Measurements from ENCODE around the gene CAMK1. TPM values are rescaled to one million over a fixed set of nuclear protein-coding genes. Genes with fewer than 3 reads are reported as not detected.
A peak's percentile ranks its signal among the peaks of the same experiment; 100 is the strongest.

CAMK1 gene
- total and polyA plus RNA-seq, 5 experiments from 2014 or later: 0.17 to 1.1 (median 0.96) TPM

DNA sequence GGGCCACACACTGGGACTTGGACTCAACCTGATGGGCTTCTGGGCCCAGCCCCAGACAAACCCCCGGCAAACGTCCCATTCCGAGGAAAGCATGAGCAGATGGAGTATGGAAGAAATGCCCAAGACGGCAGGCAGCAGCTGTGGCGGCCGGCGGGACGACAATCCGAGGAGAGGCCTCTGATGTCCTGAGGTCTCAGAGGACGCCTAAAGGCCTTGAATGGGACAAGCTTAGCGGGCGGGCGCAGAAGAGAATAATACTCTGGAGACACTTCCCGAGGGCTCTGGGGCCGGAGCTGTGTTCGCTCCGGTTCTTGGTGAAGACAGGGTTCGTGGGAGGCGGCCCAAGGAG lies 20.5 kb downstream of the CAMK1 start:
- Mint-ChIP-seq H3K4me1 (peaks cover 19 to 43% (median 41%) of the 10 kb centered on the region in 4 donors), H3K9me3 (no peaks in the 10 kb centered on the region), H3K27me3 (no peaks in the 10 kb centered on the region), H3K27ac (peak overlapping the region; percentile 90 to 98 (median 93)), H3K36me3 (peaks cover 0 to 62% (median 4%) of the 10 kb centered on the region in 3 donors), H3K4me3 (peak overlapping the region; percentile 91 to 99 (median 96))
- DNase-seq: no peak
- no peak for ATAC-seq
- POLR2A ChIA-PET: interaction anchor here (0.6 to 5.5 kb wide), 8 partner anchors 9 to 184 kb away, joined by 3 to 52 read pairs (median 4); partner anchors contain the start of genes ARPC4, BRPF1, CRELD1 and JAGN1

DNA sequence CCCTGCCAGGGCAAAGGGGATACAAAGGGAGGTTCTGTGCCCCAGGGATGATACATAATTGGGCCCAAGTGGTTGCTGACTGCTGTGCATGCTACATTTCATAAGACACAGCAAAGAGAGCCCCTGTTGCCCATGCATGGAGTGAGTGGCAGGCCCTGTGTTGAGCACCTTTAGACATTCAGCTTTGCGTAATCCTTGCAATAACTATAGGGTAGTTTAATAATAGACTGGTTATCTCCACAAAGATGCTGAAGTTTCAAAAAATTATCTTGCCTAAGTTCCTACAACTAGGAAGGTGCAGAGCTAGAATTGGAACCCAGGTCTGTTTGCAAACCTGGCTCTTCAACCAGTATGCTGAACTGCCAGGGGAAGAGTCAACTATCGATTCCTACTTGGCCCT lies 21.7 kb downstream of the CAMK1 start:
- H3K4me1 Mint-ChIP-seq: peaks cover 19 to 36% (median 32%) of the 10 kb centered on the region in 4 donors
- POLR2A ChIA-PET: interaction anchor here (5.5 kb wide), 1 partner anchor 15 kb away, joined by 52 read pairs; the partner anchor contains the start of gene BRPF1
- ATAC-seq (no peak), DNase-seq (no peak)
- peak overlapping the region in 2 of 10 donors; percentile 39 to 40 for H3K4me3 Mint-ChIP-seq
- no peaks in the 10 kb centered on the region for H3K27me3 Mint-ChIP-seq
- H3K36me3 Mint-ChIP-seq: peaks cover 0 to 66% (median 6%) of the 10 kb centered on the region in 3 donors
- H3K9me3 Mint-ChIP-seq: no peaks in the 10 kb centered on the region
- peak overlapping the region in 3 of 10 donors; percentile 38 to 62 (median 44) for H3K27ac Mint-ChIP-seq

DNA sequence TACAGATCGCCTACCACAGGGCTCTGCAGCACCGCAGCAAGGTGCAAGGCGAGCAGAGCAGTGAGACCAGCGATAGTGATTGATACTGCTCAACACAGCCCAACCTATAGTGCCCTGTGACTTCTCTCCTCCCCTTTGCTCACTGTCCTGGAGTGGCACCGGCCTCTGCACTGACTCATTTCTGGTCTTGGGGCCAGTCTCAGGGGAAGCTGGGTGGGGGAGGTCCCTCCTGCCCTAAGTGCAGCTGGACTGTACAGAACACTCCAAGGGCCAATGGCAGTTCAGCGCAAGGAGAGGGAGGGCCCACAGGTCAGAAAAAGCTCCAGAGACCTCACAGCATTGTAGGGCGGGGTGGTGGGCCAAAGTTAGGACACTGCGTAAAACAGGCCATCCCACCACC lies 22.5 kb downstream of the CAMK1 start:
- Mint-ChIP-seq H3K36me3 (peaks cover 0 to 69% (median 6%) of the 10 kb centered on the region in 3 donors), H3K4me1 (peaks cover 19 to 37% (median 32%) of the 10 kb centered on the region in 4 donors), H3K4me3 (no peak overlapping the region), H3K27ac (peak overlapping the region in 1 of 10 donors; percentile 29), H3K27me3 (no peaks in the 10 kb centered on the region), H3K9me3 (no peaks in the 10 kb centered on the region)
- ATAC-seq (no peak), DNase-seq (no peak)
- POLR2A ChIA-PET: interaction anchor here (5.5 kb wide), 1 partner anchor 14 kb away, joined by 52 read pairs; the partner anchor contains the start of gene BRPF1

DNA sequence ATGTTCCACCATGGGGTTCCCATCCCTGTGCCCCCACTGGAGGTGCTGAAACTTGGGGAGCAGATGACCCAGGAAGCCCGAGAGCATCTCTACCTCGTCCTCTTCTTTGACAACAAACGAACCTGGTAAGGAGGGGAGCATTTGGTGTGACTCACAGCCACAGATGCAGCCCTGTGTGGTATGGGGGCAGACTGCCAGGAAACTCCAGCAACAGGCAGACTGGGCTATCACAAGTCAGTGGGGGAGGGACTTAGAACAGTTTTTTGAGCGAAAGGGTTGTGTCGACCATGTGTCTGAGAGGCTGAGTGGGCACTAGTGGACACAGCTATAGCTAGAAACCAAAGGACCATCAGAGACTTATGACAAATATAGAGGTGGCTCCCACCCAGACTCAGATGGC lies 23.4 kb downstream of the CAMK1 start:
- H3K36me3 Mint-ChIP-seq: peaks cover 0 to 72% (median 6%) of the 10 kb centered on the region in 3 donors
- no peaks in the 10 kb centered on the region for H3K9me3 Mint-ChIP-seq
- peaks cover 14 to 31% (median 24%) of the 10 kb centered on the region in 4 donors for H3K4me1 Mint-ChIP-seq
- H3K27me3 Mint-ChIP-seq: no peaks in the 10 kb centered on the region
- DNase-seq: no peak
- ATAC-seq: no peak
- POLR2A ChIA-PET: interaction anchor here (1.0 to 1.9 kb wide), 2 partner anchors 15 to 46 kb away, joined by 3 to 14 read pairs; partner anchors contain the start of genes ARPC4 and BRPF1
- no peak overlapping the region for H3K4me3 Mint-ChIP-seq
- peak overlapping the region in 2 of 10 donors; percentile 7 to 73 for H3K27ac Mint-ChIP-seq

DNA sequence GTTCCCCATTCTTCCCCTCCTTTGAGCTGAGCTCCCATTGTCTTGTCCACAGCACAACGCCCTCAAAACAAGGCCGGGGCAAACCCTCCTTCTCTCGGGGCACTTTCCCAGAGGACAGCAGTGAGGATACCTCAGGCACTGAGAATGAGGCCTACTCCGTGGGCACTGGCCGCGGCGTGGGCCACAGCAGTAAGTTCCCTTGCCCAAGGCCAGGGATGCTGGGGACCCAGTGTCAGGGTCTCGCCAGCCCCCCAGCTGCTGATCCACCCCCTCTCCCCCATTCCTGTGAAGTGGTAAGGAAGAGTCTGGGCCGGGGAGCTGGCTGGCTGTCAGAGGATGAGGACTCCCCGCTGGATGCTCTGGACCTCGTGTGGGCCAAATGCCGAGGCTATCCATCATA lies 24.2 kb downstream of the CAMK1 start:
- POLR2A ChIA-PET: interaction anchor here (1.0 to 1.9 kb wide), 2 partner anchors 14 to 47 kb away, joined by 3 to 14 read pairs; partner anchors contain the start of genes ARPC4 and BRPF1
- DNase-seq: no peak
- H3K27me3 Mint-ChIP-seq: no peaks in the 10 kb centered on the region
- no peak for ATAC-seq
- H3K27ac Mint-ChIP-seq: no peak overlapping the region
- H3K36me3 Mint-ChIP-seq: peaks cover 0 to 80% (median 8%) of the 10 kb centered on the region in 3 donors
- H3K4me3 Mint-ChIP-seq: no peak overlapping the region
- H3K9me3 Mint-ChIP-seq: no peaks in the 10 kb centered on the region
- peaks cover 12 to 22% (median 16%) of the 10 kb centered on the region in 4 donors for H3K4me1 Mint-ChIP-seq

DNA sequence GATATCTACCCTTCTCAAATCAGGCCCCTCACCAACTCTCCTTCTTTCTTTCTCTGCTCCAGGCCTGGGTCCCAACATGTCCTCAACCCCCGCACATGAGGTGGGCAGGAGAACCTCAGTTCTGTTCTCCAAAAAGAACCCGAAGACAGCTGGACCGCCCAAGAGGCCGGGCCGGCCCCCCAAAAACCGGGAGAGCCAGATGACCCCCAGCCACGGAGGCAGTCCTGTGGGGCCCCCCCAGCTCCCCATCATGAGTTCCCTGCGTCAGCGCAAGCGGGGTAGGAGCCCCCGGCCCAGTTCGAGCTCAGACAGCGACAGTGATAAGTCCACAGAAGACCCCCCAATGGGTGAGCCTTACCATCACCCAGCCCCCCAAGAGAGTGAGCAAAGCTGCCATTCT lies 25.6 kb downstream of the CAMK1 start:
- DNase-seq: no peak
- no peak for ATAC-seq
- POLR2A ChIA-PET: interaction anchor here (0.5 to 1.7 kb wide), 3 partner anchors 9 to 45 kb away, joined by 4 to 5 read pairs (median 5); no protein-coding TSS in a partner anchor
- H3K27me3 Mint-ChIP-seq: no peaks in the 10 kb centered on the region
- H3K27ac Mint-ChIP-seq: peak overlapping the region in 2 of 10 donors; percentile 31 to 71
- H3K4me1 Mint-ChIP-seq: peaks cover 2 to 13% (median 9%) of the 10 kb centered on the region in 4 donors
- peaks cover 0 to 94% (median 13%) of the 10 kb centered on the region in 3 donors for H3K36me3 Mint-ChIP-seq
- no peak overlapping the region for H3K4me3 Mint-ChIP-seq
- H3K9me3 Mint-ChIP-seq: no peaks in the 10 kb centered on the region

DNA sequence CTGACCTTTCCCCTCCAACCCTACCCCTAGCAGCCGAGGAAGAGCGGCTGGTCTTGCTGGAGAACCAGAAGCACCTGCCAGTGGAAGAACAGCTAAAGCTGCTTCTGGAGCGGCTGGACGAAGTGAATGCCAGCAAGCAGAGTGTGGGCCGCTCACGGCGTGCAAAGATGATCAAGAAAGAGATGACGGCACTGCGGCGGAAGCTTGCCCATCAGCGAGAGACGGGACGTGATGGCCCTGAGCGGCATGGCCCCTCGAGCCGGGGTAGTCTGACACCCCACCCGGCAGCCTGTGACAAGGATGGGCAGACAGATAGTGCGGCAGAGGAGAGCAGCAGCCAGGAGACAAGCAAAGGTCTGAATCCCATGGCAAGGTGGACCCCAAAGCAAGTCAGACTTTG lies 26.2 kb downstream of the CAMK1 start:
- POLR2A ChIA-PET: interaction anchor here (1.7 kb wide), 1 partner anchor 11 kb away, joined by 5 read pairs; no protein-coding TSS in a partner anchor
- H3K36me3 Mint-ChIP-seq: peaks cover 5 to 94% (median 18%) of the 10 kb centered on the region in 3 donors
- ATAC-seq (no peak), DNase-seq (no peak)
- H3K27me3 Mint-ChIP-seq: no peaks in the 10 kb centered on the region
- peak overlapping the region in 1 of 10 donors; percentile 47 for H3K27ac Mint-ChIP-seq
- H3K4me3 Mint-ChIP-seq: no peak overlapping the region
- H3K9me3 Mint-ChIP-seq: no peaks in the 10 kb centered on the region
- peaks cover 0 to 13% (median 8%) of the 10 kb centered on the region in 4 donors for H3K4me1 Mint-ChIP-seq

DNA sequence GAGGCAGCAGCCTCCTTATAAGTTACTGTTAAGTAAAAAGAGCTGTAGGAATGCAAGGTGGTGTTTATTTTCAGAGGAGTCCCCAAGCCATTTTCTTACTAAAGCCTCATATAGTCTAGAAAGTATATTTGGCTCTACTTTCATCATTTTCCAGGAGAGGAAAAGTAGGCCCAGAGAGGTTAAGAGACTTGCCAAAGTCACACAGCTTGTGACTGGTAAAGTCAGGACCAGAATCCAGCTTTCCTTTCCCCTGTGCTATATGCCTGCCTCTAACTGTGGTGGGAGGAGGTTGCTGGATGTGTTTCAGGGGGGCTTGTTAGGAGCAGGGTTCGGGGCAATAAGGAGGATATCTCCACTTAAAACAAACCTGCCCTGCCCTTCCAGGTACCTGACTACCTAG lies 27.2 kb downstream of the CAMK1 start:
- peak overlapping the region in 2 of 10 donors; percentile 2 to 3 for H3K27ac Mint-ChIP-seq
- POLR2A ChIA-PET: no interaction called here
- peaks cover 6 to 19% (median 11%) of the 10 kb centered on the region in 4 donors for H3K4me1 Mint-ChIP-seq
- H3K27me3 Mint-ChIP-seq: no peaks in the 10 kb centered on the region
- DNase-seq: no peak
- no peaks in the 10 kb centered on the region for H3K9me3 Mint-ChIP-seq
- H3K36me3 Mint-ChIP-seq: peaks cover 5 to 96% (median 19%) of the 10 kb centered on the region in 3 donors
- H3K4me3 Mint-ChIP-seq: no peak overlapping the region
- no peak for ATAC-seq

DNA sequence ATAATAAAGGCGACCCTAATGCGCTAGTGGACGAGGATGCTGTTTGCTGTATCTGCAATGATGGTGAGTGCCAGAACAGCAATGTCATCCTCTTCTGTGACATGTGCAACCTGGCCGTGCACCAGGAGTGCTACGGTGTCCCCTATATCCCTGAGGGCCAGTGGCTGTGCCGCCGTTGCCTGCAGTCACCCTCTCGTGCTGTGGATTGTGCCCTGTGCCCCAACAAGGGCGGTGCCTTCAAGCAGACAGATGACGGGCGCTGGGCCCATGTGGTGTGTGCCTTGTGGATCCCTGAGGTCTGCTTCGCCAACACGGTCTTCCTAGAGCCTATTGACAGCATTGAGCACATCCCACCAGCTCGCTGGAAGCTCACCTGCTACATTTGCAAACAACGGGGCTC lies 30.6 kb downstream of the CAMK1 start:
- Mint-ChIP-seq H3K27ac (peak overlapping the region in 1 of 10 donors; percentile 58), H3K4me1 (peaks cover 16 to 45% (median 36%) of the 10 kb centered on the region in 4 donors), H3K4me3 (no peak overlapping the region), H3K36me3 (peaks cover 5 to 94% (median 15%) of the 10 kb centered on the region in 3 donors), H3K9me3 (no peaks in the 10 kb centered on the region), H3K27me3 (no peaks in the 10 kb centered on the region)
- POLR2A ChIA-PET: no interaction called here
- no peak for DNase-seq
- ATAC-seq: no peak

DNA sequence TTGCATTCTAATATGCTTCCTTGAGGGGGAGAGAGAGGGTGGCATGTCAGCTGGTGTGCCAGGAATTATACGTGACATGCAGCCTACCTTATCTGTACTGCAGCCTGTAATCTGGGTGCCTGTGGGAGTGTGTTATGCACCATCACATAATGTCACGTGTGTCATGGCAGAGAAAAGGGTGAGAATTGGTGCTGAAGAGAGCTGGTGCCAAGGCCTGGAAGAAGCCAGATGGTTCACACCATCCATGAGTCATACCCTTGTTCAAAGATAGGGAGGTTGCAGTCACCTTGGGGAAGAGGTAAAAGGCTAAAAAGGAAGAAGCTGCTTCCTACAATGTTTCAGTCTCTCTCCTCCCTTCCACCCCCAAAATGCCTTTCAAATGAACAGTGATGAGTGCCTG lies 32.9 kb downstream of the CAMK1 start:
- POLR2A ChIA-PET: no interaction called here

DNA sequence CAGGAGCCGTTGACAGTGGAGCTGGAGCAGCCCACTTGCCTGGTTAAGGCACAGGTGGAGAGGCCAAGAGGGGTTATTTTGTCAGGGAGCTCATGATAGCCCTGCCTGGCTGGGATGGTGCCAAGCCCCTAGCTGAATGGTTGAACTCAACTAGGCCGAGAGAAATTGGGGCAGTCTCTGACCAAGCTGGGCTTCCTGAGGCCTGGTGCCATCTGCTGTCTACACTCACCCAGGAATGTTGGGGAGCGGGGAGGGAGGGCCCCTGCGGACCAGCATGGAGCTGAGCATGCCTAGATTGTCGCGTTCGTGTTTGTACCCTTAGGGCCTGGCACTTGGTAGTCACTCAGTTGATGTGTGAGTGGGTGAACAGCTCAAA lies 37.0 kb downstream of the CAMK1 start:
- no peak for ATAC-seq
- H3K4me1 Mint-ChIP-seq: peaks cover 32 to 67% (median 58%) of the 10 kb centered on the region in 4 donors
- H3K36me3 Mint-ChIP-seq: peaks cover 0 to 41% (median 0%) of the 10 kb centered on the region in 3 donors
- H3K9me3 Mint-ChIP-seq: no peaks in the 10 kb centered on the region
- H3K27me3 Mint-ChIP-seq: no peaks in the 10 kb centered on the region
- H3K27ac Mint-ChIP-seq: peak overlapping the region; percentile 85 to 98 (median 94)
- POLR2A ChIA-PET: interaction anchor here (0.5 to 5.5 kb wide), 10 partner anchors 11 to 519 kb away, joined by 3 to 52 read pairs (median 6); partner anchors contain the start of genes ARPC4, MTMR14, OGG1 and TADA3
- no peak for DNase-seq
- H3K4me3 Mint-ChIP-seq: peak overlapping the region; percentile 84 to 98 (median 93)

More for the DNA sequence above, 32.9 kb downstream of the CAMK1 start:
- Mint-ChIP-seq H3K27me3 (no peaks in the 10 kb centered on the region), H3K4me3 (peak overlapping the region in 1 of 10 donors; percentile 50), H3K36me3 (peaks cover 5 to 80% (median 12%) of the 10 kb centered on the region in 3 donors), H3K27ac (peak overlapping the region in 4 of 10 donors; percentile 9 to 66 (median 40)), H3K4me1 (peaks cover 28 to 59% (median 56%) of the 10 kb centered on the region in 4 donors), H3K9me3 (no peaks in the 10 kb centered on the region)
- DNase-seq: no peak
- ATAC-seq: no peak

DNA sequence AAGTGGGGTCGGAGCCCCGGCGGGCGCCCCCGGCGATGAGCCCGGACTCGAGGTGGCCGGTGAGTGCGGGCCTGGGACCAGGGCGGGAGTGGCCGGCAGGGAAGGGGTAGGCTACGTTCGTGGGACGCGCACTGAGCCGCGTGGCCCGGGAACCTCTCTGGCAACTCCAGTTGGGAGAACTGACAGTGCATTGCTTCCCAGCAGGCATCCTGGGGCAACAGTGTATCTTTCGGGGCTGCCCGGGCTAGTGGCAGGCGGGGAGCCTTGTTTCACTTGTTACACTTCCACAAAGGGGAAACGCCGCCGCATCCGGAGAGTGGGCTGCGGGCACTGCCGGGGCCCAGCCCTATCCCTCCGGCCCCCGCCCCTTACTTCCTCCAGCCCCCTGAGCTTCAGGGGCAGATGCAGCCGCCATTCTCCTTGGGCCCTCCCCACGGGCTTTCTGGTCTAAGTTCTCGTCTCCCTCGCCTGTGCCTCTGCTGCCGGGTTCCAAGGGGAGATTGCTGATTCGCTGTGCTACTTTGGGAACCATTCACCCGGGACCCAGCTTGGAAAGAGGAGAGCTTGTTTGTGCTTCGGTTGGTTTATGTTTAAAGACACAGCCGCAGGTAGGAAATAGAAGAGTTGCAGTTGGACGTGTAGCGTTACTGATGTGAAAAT lies 37.5 kb downstream of the CAMK1 start:
- ATAC-seq (no peak), DNase-seq (peak in 9 of 10 donors; percentile 17 to 71 (median 35))
- Mint-ChIP-seq H3K9me3 (no peaks in the 10 kb centered on the region), H3K27me3 (no peaks in the 10 kb centered on the region), H3K4me3 (peak overlapping the region; percentile 84 to 98 (median 93)), H3K27ac (peak overlapping the region; percentile 85 to 98 (median 94)), H3K4me1 (peaks cover 37 to 70% (median 63%) of the 10 kb centered on the region in 4 donors), H3K36me3 (peaks cover 0 to 37% (median 0%) of the 10 kb centered on the region in 3 donors)
- POLR2A ChIA-PET: interaction anchor here (0.5 to 5.5 kb wide), 16 partner anchors 12 to 588 kb away, joined by 3 to 52 read pairs (median 4); partner anchors contain the start of genes ARPC4, CRELD1, JAGN1 and MTMR14

All from naive thymus-derived CD8-positive, alpha-beta T cell (primary cell).